HG02642 (cell line): Measurements from ENCODE around the gene CNTLN.
"Not testable (repeated sequence)": the region's sequence is repeated elsewhere in the genome, so short reads cannot be mapped to it uniquely, and the experiment has no call there.

Experiments
- ATAC-seq: cut with Tn5 transposase; IDR thresholded peaks from one replicate; pipeline ENCODE4 v1.9.1; 2021; ENCODE audit warnings: mild to moderate bottlenecking; ENCODE audit not compliant: unreplicated experiment, poor library complexity

The CNTLN gene

GRCh38 chr9:17291766-17292165 lies 156.9 kb downstream of the CNTLN start:
- no peak for ATAC-seq

- no peak for ATAC-seq
Measured at GRCh38 chr9:17293685-17294084, 158.8 kb downstream of the CNTLN start.

GRCh38 chr9:17294822-17295624 lies 160.2 kb downstream of the CNTLN start:
- ATAC-seq, result no peak

GRCh38 chr9:17315341-17315740 lies 180.5 kb downstream of the CNTLN start:
- no peak for ATAC-seq

- no peak for ATAC-seq
Measured at GRCh38 chr9:17318821-17319320, 184.0 kb downstream of the CNTLN start.

- ATAC-seq, result no peak
Measured at GRCh38 chr9:17319864-17320263, 185.0 kb downstream of the CNTLN start.

GRCh38 chr9:17322882-17323864 lies 188.3 kb downstream of the CNTLN start:
- ATAC-seq, result no peak

GRCh38 chr9:17328331-17328730 lies 193.5 kb downstream of the CNTLN start:
- no peak for ATAC-seq

- ATAC-seq, result no peak
Measured at GRCh38 chr9:17330097-17330496, 195.3 kb downstream of the CNTLN start.

- no peak for ATAC-seq
Measured at GRCh38 chr9:17332115-17332514, 197.3 kb downstream of the CNTLN start.

- ATAC-seq, result no peak
Measured at GRCh38 chr9:17339156-17339555, 204.3 kb downstream of the CNTLN start.

GRCh38 chr9:17342696-17343095 lies 207.9 kb downstream of the CNTLN start:
- no peak for ATAC-seq

- ATAC-seq, result no peak
Measured at GRCh38 chr9:17349831-17350230, 215.0 kb downstream of the CNTLN start.

- not testable (repeated sequence) for ATAC-seq
Measured at GRCh38 chr9:17354006-17354405, 219.2 kb downstream of the CNTLN start.

- ATAC-seq, result no peak
Measured at GRCh38 chr9:17361378-17361777, 226.5 kb downstream of the CNTLN start.

- no peak for ATAC-seq
Measured at GRCh38 chr9:17367035-17367434, 232.2 kb downstream of the CNTLN start.

- ATAC-seq, result no peak
Measured at GRCh38 chr9:17380126-17380861, 245.5 kb downstream of the CNTLN start.

GRCh38 chr9:17387565-17387964 lies 252.7 kb downstream of the CNTLN start:
- ATAC-seq, result no peak

GRCh38 chr9:17389026-17389425 lies 254.2 kb downstream of the CNTLN start:
- ATAC-seq, result no peak

- ATAC-seq, result no peak
Measured at GRCh38 chr9:17394881-17395510, 260.2 kb downstream of the CNTLN start.
